GM21529 (cell line): Measurements from ENCODE around the gene FBP1.
"Not testable (repeated sequence)": the region's sequence is repeated elsewhere in the genome, so short reads cannot be mapped to it uniquely, and the experiment has no call there.

Experiments
- ATAC-seq: cut with Tn5 transposase; IDR thresholded peaks from one replicate; pipeline ENCODE4 v1.9.1; 2021; ENCODE audit not compliant: unreplicated experiment

Gene FBP1

GRCh38 chr9:94623253-94623652 is 16.1 kb downstream of the FBP1 start:
- no peak for ATAC-seq

GRCh38 chr9:94622087-94622800 is 17.1 kb downstream of the FBP1 start:
- no peak for ATAC-seq

- ATAC-seq = no peak
Observed at GRCh38 chr9:94619026-94619425, 20.3 kb downstream of the FBP1 start.

DNA sequence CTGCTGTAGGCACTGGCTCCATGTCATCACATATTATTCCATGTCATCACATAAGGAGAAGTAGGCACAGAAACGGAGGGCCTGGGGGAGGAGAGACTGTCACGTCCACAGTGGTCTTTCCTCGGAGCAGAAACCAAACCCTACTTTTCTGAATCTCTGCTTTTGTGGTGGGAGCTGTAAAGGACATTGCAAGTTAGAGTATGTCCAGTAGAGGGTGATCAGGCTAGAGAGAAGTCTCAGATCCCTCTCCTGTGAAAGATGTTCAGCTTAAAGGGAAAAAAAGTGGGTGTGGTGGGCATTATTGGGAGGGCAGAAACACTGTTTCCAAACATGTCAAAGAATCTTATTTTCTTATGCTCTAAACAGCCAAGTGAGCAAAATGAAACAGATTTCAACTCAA is 26.3 kb downstream of the FBP1 start:
- ATAC-seq = no peak

- ATAC-seq = no peak
Observed at GRCh38 chr9:94612071-94612470, 27.2 kb downstream of the FBP1 start.

DNA sequence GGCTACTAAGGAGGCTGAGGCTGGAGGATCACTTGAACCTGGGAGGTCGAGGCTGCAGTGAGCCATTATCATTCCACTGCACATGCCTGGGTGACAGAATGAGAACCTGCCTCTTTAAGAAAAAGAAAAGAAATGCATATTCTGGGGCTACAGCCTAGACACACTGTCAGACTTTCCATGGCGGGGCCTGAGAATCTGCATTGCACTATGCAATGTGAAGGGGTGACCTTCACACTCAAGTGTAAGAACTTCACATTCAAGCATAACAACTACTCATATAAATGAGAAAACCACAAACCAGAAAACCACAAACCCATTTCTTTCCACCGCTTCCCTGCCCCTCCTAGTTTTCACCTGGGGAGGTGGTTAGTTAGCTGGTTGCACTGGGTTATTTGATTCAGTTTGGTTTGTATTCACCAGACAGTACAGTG is 27.7 kb downstream of the FBP1 start:
- ATAC-seq = no peak

DNA sequence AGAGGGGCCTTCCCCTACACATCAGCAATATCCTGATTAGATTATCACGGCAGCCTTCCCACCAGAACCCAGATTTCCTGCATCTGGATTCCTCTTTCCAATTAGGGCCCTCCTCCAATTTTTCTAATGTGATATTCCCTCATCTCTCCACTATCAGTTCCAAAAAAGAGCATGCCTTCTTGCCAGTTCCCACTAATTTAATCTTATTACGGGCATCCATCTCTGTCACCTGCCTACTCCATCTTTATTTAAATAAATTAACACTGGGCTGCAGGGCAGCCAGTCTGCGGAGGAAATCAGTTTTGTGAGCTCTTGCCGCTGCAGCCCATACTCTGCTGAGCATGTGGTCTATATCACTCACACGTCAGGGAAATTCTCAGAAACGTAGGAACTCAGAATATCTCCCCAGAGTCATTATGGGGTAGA is 29.1 kb downstream of the FBP1 start:
- ATAC-seq = no peak

DNA sequence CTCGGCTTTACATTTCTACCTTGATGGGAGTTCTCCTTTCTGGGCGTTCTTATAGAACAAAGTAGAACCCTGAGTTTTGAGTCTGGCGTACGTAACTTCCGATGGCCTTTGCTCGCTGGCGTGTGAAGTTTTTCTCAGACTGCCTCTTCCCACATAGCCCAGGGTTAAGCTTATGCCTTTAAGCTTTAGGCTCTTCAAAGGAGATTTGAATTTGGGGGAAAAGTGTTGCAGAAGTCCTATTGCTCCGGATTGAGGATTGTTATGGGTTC is 32.0 kb downstream of the FBP1 start:
- ATAC-seq = no peak

DNA sequence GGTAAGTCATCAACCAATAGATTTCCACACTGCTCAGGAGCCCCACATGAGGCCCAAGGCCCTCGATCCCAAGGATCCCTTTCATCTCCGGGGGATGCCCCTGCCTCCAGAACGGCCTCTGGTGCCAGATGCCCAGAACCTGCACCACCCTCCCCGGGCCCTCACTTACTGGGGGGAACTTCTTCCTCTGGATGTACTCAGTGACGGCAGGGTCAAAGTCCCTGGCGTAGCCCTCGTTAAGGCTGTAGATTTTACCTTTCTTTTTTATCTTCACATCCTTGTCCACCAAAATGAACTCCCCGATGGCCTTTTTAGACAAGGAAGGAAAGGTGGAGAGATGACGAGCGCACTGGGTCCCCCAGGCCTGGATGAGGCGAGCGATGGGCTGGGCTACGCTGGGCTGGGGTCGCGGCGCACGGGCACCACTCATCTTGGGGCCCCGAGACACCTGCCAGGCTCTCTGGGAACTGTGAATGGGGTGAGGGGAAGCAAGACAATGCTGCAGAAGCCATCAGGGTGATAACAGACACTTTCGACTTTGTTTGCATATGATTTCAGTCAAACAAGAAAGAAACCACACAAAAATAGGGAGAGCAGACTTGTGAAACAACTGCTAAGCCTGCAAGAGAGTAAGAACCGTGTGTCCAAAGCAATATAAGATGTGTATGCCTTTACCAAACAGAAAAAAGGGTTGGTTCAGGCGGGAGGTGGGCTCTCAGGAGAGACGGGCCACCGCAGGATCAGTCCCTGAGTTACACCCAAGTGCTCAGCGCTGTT is 32.5 kb downstream of the FBP1 start:
- no peak for ATAC-seq

- ATAC-seq = peak; percentile 74
Observed at GRCh38 chr9:94603259-94604160, 35.8 kb downstream of the FBP1 start.

DNA sequence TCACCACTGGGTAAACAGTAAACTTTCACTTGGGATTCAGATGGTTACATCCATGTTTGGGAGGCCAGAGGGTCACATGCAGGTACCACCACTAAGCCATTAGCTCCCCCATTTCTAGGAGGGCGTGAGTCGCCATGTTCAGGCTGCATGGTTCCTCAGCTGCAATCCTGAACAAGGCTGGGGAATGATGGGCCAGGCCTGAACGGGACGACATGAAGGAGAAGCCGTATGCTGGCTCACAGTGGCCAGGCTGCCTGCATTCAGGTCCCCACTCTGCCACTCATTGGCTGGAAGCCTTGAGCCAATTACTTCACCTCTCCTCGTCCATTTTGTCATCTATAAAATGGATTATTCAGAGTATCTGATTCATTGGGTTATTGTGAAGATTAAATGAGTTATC is 36.7 kb downstream of the FBP1 start:
- no peak for ATAC-seq

GRCh38 chr9:94600715-94601114 is 38.6 kb downstream of the FBP1 start:
- ATAC-seq = no peak

- ATAC-seq = no peak
Observed at GRCh38 chr9:94600258-94600657, 39.1 kb downstream of the FBP1 start.

DNA sequence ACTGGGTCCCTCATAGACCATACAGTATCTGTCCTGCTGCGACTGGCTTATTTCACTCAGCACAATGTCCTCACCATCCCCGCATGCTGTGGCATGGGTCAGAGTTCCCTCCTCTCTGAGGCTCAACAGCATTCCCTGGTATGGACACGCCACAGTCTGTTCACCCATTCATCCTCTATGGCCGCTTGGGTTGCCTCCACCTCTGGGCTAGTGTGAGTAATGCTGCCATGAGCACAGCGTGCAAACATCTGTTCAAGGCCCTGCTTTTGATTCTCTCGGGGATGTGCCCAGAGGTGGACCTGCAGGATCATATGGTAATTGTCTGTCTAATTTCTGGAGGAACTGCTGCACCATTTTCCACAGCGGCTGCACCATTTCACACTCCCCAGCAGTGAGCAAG is 40.2 kb downstream of the FBP1 start:
- ATAC-seq = no peak

GRCh38 chr9:94593459-94594345 is 45.6 kb downstream of the FBP1 start, which contains the start of gene FBP2:
Gene FBP2, minus strand, starts transcription at chr9:94593824. Its CDS starts 98 bp downstream, at chr9:94593726.
- no peak for ATAC-seq

DNA sequence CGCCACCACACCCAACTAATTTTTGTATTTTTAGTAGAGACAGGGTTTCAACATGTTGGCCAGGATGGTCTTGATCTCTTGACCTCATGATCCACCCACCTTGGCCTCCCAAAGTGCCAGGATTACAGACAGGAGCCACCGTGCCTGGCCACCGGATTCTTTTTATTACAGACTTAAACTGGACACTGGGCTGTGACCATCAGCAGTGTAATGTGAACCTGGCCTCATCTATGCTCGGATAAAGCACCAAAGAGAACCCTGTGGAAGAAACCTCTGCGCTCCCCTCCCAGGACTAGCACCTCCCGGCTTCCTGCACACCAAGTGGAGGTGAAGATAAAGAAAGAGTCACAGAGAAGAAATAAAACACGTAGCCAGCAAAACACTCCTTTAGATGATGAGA is 46.6 kb downstream of the FBP1 start:
- ATAC-seq = not testable (repeated sequence)

GRCh38 chr9:94591876-94592275 is 47.4 kb downstream of the FBP1 start:
- no peak for ATAC-seq

- ATAC-seq = not testable (repeated sequence)
Observed at GRCh38 chr9:94591046-94591545, 48.2 kb downstream of the FBP1 start.

- no peak for ATAC-seq
Observed at GRCh38 chr9:94588681-94589080, 50.6 kb downstream of the FBP1 start.

GRCh38 chr9:94586814-94587213 is 52.5 kb downstream of the FBP1 start:
- no peak for ATAC-seq
